ENCODE results near the gene RIMS1. TPM values are rescaled to one million over a fixed set of nuclear protein-coding genes. Genes with fewer than 3 reads are reported as not detected.
"Not testable (repeated sequence)": the region's sequence is repeated elsewhere in the genome, so short reads cannot be mapped to it uniquely, and the experiment has no call there.

The RIMS1 gene
- total RNA-seq, 1 donor from 2014 or later: 1.2 TPM

DNA sequence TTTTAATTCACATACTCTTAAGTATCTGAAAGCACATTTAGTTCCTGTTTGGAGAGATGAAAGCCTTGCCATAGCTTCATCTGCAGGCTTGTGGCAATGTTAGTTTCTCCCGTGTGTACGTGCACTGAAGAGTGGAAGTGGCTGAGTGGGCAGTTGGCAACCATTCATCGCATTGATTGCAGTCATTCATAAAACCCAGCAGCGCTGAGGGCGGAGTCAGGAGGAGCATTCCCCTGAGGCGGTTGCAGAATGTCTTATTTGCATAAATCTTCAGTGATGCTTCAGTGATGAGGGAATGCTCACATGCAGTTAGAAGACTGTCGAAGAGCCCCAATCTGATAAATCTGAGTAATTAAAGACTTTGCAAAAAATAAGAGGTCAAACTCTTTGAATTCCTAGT, 79.1 kb downstream of the RIMS1 start:
- no peak for DNase-seq (ENCODE audit: low spot score)
- intact Hi-C loops (cut with DNase I): no loop called here

DNA sequence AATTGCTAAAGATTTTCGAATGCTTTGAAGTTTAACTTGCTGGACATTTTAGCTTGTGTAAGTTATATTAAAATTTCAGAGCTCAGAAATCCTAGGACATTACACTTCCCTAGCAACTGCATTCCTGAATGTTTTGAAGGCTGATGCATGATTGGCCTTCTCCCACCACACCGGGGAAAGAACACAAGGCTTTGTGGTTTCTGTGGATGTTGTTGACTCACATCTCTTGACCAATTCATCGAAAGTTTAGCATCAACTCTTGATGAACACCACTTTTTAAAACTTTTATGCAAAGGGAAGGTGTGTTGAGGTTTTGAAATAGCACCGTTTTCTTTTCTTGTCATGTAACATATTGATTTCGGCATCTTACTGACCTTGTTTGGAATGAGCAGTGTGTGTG, 81.1 kb downstream of the RIMS1 start:
- intact Hi-C loops (cut with DNase I): no loop called here
- no peak for DNase-seq (ENCODE audit: low spot score)

DNA sequence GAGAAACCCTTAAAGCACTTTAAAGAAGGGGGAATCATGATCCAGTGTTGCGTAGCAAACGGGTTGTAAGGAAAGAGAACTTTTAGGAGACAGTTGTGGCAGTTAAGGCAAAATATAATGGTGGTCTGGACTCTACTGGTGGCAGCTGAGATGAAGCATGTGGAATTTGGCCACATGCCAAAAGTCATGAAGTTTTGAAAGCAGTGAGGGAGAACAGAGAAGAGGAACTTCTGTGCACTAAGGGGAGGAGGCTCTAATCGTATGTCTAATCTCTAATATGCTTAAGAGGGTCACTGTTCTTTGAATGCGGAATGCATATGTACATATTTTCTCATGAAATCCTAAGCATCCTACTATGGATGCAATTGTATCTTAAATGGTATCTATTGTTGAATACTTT, 91.5 kb downstream of the RIMS1 start:
- no peak for DNase-seq (ENCODE audit: low spot score)
- intact Hi-C loops (cut with DNase I): no loop called here

DNA sequence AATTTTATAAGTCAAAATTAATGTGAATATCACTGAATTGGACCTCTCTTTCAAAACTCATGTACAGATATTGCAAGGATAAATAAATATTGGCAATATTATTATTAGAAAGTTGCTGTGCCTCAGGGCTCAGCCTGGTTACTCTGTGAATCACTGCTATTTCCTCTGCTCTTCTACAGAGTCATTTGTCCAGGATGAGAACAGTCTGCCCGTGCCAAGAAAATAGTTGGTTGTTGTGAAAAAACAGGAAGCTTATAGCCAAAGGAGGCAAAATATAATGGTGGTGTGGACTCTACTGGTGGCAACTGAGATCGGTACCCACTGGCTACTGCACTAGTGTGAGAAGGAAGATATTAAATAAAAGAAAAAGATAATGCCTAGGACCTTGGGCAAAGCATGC, 93.6 kb downstream of the RIMS1 start:
- no peak for DNase-seq (ENCODE audit: low spot score)
- intact Hi-C loops (cut with DNase I): no loop called here

DNA sequence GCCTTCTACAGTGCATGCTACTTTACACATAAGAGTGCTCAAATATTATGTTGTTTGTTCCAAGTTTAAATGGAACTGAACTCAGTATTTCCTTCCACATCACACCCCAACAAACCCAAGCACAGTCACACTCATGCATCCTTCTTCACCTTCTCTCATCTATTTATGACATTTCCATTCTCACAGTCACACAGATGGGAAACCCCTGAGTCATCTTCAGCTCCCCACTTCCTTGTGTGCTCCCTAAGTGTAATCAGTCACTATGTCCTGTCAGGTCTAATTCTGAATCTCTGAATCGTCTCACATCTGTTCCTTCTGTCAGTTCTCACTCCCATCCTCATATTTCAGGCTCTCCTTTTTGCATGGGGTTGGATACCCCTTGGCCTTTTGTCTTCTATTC, 96.0 kb downstream of the RIMS1 start:
- intact Hi-C loops (cut with DNase I): no loop called here
- DNase-seq (ENCODE audit: low spot score): no peak

DNA sequence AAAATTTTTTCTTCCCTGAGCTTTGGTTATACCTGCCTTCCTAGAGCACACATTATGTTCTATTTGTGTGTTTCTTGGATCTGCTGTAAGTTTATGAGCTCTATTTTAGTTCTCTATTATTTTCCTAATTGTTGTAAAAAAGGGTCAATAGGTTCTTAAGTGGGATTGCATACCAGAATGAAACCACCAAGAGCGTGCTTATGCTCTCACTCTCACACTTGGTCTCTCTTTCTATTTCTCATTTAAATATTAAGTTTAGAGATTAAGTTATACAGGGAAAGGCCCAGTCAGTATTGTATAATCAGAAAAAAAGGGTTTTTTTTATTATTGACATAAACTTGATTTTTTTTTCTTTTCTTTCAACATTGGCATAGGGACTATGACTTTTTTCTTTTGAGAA, 96.8 kb downstream of the RIMS1 start:
- intact Hi-C loops (cut with DNase I): no loop called here
- DNase-seq (ENCODE audit: low spot score): no peak

DNA sequence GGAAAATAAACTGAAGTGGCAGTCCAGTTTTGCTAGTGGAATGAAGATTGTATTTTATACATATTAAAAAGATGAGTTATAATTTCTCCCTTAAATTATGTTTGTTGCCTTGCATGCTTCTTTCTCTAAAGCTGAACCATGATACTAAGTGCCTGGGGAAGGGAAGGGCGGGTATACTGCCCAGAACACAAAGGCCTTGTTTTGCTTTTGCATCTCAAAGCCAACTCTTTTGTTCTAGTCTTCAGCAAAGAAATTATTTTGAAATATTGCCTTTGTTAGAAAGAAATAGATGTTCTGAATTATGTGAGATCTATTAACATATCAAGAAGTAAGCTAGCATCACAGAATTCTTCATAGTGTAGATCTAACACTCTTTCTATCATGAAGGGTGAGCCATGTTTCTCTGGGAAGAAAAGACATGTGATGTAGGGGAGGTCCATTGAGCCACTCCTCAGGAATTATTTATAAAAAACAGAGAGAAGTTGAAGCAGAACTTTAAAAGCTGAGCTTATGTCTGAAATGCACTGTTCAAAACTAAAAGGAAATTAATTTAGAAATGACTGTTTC, 108.4 kb downstream of the RIMS1 start:
- no peak for DNase-seq (ENCODE audit: low spot score)
- intact Hi-C loops (cut with DNase I): no loop called here

DNA sequence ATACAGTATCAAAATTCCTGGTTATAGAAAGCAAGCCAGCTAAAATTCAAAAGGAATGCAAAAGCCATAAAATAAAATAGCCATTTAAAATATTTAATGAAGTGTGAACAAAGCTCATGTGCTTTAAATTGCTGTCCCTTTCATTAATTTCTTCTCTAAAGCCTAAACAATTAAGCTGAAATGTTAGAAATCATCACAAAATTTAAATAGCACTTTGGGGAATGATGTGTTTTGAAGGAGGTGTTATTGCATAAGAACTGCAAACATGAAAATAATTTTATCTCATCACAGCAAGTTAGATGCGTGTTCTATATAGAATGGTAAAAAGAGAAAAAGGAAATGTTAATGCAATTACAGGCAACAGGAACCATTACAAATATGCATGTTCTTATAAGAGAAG, 111.0 kb downstream of the RIMS1 start:
- no peak for DNase-seq (ENCODE audit: low spot score)
- intact Hi-C loops (cut with DNase I): no loop called here

DNA sequence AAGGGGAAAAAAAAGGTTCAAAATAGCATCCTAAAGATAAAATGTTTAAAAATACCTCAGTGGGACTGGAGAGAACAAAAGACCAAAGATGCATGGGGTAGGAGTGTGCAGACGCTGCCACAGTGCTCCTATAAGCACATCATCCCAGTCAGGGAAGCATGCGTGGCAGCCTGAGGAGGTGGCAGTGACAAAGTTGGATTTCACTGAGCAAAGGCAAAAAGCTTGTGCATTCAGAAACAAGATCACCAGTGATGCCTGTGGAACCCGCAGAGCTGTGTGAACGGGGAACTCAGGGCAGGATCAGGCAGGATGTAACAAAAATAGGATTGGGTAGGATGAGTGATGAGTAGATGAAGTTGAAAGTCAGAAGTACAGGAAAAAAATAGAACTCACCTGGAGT, 116.1 kb downstream of the RIMS1 start:
- no peak for DNase-seq (ENCODE audit: low spot score)
- intact Hi-C loops (cut with DNase I): no loop called here

DNA sequence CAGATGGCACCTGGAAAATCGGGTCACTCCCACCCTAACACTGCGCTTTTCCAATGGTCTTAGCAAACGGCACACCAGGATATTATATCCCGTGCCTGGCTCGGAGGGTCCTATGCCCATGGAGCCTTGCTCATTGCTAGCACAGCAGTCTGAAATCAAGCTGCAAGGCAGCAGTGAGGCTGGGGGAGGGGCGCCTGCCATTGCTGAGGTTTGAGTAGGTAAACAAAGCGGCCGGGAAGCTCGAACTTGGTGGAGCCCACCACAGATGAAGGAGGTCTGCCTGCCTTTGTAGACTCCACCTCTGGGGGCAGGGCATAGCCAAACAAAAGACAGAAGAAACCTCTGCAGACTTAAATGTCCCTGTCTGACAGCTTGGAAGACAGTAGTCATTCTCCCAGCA, 120.2 kb downstream of the RIMS1 start:
- DNase-seq (ENCODE audit: low spot score); intact Hi-C loops (cut with DNase I): not testable (repeated sequence)

DNA sequence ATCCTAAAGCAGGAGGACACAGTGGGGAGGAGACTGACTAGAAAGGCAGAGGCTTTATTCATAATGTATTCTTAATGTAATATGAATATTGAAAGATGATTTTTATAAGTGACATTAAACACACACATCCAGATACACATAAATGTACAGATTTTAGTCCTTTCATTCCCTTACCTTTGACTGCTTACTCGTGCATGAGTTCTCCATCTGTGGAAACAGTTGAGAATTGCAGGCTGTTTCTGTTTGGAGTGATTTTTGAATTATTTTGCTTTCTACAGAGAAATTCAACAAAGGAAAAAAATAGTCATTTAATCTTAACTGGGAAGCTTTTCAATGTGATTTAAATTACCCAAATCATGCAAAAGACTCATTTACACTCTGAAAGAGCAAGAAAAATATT, 136.5 kb downstream of the RIMS1 start:
- intact Hi-C loops (cut with DNase I): no loop called here
- DNase-seq (ENCODE audit: low spot score): no peak

DNA sequence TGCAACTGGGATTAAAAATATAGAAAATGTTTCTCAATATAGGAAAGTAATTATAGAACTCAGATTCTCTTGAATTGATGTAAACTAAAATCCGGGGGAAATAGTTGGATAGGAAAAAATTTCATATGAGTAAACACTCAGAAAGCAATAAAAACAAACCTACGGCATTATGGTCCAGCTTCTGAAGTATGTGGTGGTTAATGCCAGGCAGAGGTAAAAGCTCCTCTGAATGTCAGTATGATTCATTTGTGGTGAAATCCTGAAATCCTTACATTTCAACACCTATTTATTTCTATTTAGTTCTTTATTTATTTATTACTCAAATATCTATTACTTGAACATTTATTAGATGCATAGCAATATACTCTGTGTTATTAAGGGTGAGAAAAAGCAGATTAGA, 145.1 kb downstream of the RIMS1 start:
- intact Hi-C loops (cut with DNase I): no loop called here
- no peak for DNase-seq (ENCODE audit: low spot score)

DNA sequence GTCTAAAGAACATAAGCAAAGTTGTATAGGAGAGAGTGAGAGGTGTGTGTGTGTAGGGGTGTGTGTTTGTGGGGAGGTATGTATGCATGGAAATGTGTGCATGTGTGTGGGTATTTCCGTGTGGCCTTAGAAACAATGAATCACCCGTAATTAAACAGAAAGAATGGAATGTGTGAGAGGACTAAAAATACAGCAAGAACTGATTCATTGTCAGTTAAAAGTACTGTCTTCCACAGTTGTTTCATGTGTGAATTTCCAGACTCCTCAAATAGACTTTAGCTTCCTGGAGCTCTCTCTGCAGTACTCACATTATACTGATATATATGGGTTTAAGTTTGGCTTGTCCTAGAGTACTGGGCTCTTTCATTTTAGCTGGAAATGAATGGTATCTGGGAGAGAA, 145.7 kb downstream of the RIMS1 start:
- intact Hi-C loops (cut with DNase I): no loop called here
- DNase-seq (ENCODE audit: low spot score): no peak

DNA sequence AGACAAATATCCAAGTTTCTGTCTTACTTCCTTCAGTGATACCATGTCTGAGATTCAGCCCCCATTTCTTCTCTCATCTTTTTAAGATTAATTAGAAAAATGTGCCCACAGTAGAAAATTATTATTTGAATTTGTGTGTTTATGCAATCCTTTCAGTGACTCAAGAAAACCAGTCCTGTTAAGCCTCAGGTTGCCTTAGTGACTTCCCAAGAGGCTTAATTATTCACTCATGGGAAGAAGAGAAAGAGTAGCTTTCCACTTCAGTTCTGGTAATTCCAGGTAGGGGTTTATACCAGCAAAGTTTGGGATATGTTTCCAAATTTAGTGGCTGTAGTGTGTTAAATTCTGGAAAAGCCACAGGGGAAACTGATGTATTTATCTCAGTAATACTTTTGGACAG, 149.1 kb downstream of the RIMS1 start:
- intact Hi-C loops (cut with DNase I): no loop called here

DNA sequence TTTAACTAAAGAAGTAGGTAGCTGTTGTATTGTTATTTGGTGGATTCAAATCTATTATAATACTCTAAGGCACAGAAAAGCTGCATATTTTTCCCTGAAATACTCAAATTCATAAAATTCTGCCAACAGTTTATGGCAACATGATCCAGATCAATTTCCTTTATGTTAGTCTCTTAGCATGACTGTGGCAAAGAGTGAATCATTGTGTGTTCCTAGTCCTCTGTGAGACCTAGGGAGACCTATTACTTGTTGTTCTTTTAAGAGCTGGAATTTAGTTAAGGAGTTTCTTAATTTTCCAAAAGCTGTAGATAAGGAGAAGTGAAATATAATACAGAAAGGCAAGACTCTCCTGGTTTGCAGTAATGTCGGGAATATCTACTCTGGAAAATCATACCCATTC, 149.6 kb downstream of the RIMS1 start:
- DNase-seq (ENCODE audit: low spot score): no peak
- intact Hi-C loops (cut with DNase I): no loop called here

More for the DNA sequence above, 149.1 kb downstream of the RIMS1 start:
- no peak for DNase-seq (ENCODE audit: low spot score)

DNA sequence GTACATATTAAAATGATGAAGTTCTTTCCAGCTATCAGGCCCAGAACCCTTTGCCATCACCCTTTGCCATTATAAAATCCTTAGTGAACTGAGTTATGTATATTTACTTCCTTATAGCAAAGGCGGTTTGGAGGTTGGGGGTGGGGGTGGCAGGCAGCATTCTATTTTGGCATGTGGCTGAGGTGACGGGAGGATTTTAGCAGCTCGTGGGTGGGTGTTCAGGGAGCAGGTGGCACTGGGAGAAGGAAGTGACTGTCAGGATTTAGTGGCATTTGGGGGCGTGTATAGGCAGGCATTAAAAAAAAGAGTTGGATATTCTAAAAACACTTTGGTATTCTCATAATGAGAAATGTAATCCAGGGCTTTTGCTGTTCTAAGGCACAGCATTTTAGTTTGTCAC, 150.7 kb downstream of the RIMS1 start:
- no peak for DNase-seq (ENCODE audit: low spot score)
- intact Hi-C loops (cut with DNase I): no loop called here

DNA sequence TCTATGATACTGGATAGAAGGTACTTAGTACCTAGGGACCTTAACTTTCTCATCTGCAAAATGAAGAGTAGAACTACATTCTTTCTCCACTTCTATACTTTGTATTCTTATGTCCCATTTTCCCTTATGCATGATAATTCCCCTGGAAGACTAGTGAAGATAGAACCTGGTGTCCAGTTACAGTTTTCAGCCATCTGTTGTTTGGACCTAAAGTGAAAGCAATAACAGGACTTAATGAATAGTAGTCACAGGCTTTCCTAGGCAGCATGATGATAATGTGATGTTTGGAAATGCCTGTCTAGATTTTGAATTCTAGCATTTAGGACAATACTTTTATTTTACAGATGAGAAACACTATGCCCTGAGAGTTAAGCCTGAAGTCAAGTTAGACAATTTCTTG, 153.8 kb downstream of the RIMS1 start:
- DNase-seq (ENCODE audit: low spot score): no peak
- intact Hi-C loops (cut with DNase I): no loop called here

DNA sequence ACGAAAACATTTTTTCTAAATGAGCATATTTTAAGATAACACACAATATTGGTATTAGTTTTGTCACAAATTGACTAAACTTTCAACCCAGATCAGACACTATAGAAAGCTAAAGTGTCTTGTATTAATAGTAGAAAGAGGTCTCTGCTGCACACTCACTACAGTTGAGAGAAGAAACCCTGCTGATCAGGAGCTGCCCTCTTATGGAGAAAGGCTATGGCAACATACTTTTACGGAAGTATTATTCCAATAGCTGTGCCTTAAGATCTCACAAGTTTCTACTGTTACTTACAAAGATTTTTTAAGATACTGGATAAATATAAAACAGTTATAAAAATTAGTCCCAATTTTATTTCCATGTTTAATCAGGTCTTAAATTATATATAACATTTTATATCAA, 155.7 kb downstream of the RIMS1 start:
- DNase-seq (ENCODE audit: low spot score): no peak
- intact Hi-C loops (cut with DNase I): no loop called here

DNA sequence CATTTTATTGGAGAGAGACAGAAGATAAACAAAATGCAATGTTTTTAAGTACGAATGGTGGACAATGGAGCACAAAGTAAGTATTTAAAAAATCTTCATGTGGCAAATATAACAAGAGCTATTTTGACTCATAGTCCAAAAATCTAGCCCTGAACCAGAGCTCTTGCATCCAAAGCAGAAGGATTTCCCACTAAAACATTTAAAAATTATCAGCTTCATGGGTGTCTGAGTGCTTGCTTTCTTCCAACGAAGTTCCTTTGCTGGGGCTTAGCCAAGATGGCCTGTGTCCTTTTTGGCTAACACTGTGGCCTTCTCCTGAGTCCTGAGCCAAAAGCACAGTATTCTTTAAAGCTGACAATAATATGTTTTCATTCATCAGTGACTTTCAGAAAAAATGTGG, 161.7 kb downstream of the RIMS1 start:
- intact Hi-C loops (cut with DNase I): no loop called here

DNA sequence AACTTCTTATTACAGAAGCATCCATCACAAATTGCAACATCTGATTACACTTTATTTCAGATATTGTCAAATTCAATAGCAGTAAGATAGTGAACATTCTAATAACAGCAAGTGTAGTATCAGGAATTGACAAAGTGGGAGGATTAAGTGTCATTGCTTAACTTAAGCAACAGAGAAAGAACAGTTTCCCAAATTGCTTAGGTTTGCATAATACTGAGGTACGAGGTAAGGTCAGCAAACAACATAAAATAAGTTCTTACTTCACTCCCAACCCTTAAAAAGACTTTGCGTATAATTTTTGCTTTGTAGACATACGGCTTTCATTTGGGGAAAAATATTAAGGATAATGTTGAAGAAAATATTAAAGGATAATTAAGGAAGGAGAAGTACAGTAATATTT, 163.0 kb downstream of the RIMS1 start:
- no peak for DNase-seq (ENCODE audit: low spot score)
- intact Hi-C loops (cut with DNase I): no loop called here

More for the DNA sequence above, 161.7 kb downstream of the RIMS1 start:
- no peak for DNase-seq (ENCODE audit: low spot score)

DNA sequence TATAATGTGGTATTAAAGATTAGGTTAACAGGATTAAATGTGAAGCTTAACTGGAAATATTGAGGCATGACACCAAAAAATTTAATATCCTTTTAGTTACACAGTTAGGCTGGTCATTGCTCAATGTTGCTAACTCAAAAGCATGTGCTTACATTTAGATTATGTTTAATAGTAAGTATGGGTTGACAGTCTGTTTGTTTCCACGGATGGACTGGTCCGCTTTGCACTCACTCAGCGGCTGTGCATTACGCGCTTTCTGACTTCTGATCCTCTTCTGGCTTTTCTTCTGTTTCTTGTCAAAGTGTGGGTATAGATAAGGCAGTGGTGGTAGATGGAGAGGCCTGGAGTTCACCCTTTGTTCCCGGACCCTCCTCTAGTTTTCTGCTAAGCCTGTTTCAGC, 174.9 kb downstream of the RIMS1 start:
- intact Hi-C loops (cut with DNase I): no loop called here
- no peak for DNase-seq (ENCODE audit: low spot score)

DNA sequence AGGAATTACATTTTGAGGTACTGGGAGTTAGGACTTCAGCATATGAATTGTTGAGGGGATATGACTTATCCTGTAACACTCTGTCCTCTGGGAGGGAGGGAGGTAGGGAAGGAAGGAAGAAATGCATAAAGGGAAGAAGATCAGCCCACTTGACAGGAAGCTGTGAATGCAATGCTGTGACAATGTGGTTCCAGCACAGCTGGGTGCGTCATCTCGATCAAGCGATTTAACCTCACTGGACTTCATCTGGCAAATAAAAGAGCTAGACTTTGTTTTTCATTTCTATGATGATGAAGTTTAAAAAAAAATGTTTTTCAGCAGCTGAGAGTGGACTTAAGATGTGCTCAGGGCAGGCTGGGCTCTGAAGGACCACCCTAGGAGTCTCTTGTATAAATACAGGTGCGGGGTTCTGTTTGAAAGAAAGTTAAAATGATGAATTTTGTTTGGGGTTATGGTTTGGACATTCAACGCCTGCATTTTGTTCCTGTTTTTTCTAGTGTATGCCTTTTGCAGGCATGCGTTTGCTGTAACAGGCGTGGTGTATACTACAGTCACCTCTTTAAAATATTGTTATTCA, 178.1 kb downstream of the RIMS1 start:
- DNase-seq (ENCODE audit: low spot score): no peak
- intact Hi-C loops (cut with DNase I): no loop called here

Measured in cardiac septum (tissue), 1 donor.